ENCODE results near the gene VPS4A.

GRCh38 chr16:69366431-69366830 is 55.3 kb downstream of the VPS4A start:
- no peak for TF ChIP-seq CTCF (optimal IDR thresholded peaks at IDR 0.05 in 1 of 3, IDR thresholded peaks at IDR 0.05 in 1 of 3, conservative IDR thresholded peaks at IDR 0.05 in 1 of 3; ENCODE audit: extremely low read depth in 1 of 3, insufficient read depth in 2 of 3, low read length in 3 of 3)
- no peak for TF ChIP-seq EZH2 (IDR thresholded peaks at IDR 0.05; ENCODE audit: low read length)
